Fibroblast of upper back skin (primary cell): Measurements from ENCODE around the gene KCNK4.
A peak's percentile ranks its signal among the peaks of the same experiment; 100 is the strongest.
"Not testable (repeated sequence)": the region's sequence is repeated elsewhere in the genome, so short reads cannot be mapped to it uniquely, and the experiment has no call there.

ENCODE experiments used
- DNase-seq: peaks from one replicate; pipeline ENCODE4 v3.0.0-alpha.2; 2013

The KCNK4 gene

GRCh38 chr11:64313491-64314145 is 22.5 kb downstream of the KCNK4 start:
- no peak for DNase-seq

GRCh38 chr11:64314146-64314804 is 23.2 kb downstream of the KCNK4 start:
- no peak for DNase-seq

- DNase-seq, result no peak
These were observed 23.9 kb downstream of the KCNK4 start for GRCh38 chr11:64314805-64315561.

GRCh38 chr11:64315667-64316526 is 24.8 kb downstream of the KCNK4 start:
- DNase-seq, result not testable (repeated sequence)

- no peak for DNase-seq
These were observed 25.7 kb downstream of the KCNK4 start for GRCh38 chr11:64316672-64317324.

- peak; percentile 98 for DNase-seq
These were observed 26.3 kb downstream of the KCNK4 start, which contains the start of gene TRMT112 for GRCh38 chr11:64317325-64317960. TSS of gene TRMT112 (minus strand) at chr11:64317559. CDS start at chr11:64317526, 33 bp downstream.

- DNase-seq, result peak; percentile 96
These were observed 27.1 kb downstream of the KCNK4 start, which contains the start of gene PRDX5 for GRCh38 chr11:64317961-64318765. TSS of gene PRDX5 (plus strand) at chr11:64318121. CDS start at chr11:64318216, 95 bp downstream.

GRCh38 chr11:64318766-64319761 is 28.0 kb downstream of the KCNK4 start:
- DNase-seq, result no peak

GRCh38 chr11:64320556-64320955 is 29.5 kb downstream of the KCNK4 start:
- DNase-seq, result no peak

GRCh38 chr11:64321026-64321425 is 29.9 kb downstream of the KCNK4 start:
- DNase-seq, result no peak

- DNase-seq, result no peak
These were observed 30.4 kb downstream of the KCNK4 start for GRCh38 chr11:64321533-64321932.

GRCh38 chr11:64322925-64323260 is 31.8 kb downstream of the KCNK4 start:
- no peak for DNase-seq

GRCh38 chr11:64323373-64323772 is 32.3 kb downstream of the KCNK4 start:
- no peak for DNase-seq

- DNase-seq, result not testable (repeated sequence)
These were observed 32.9 kb downstream of the KCNK4 start for GRCh38 chr11:64323984-64324383.

GRCh38 chr11:64324692-64325469 is 33.8 kb downstream of the KCNK4 start:
- no peak for DNase-seq

GRCh38 chr11:64327375-64327774 is 36.3 kb downstream of the KCNK4 start:
- DNase-seq, result no peak

GRCh38 chr11:64327993-64328392 is 36.9 kb downstream of the KCNK4 start:
- no peak for DNase-seq

- DNase-seq, result no peak
These were observed 39.8 kb downstream of the KCNK4 start for GRCh38 chr11:64330888-64331287.
